Astrocyte (in vitro differentiated cells and primary cell): ENCODE results near the gene IFIT1.

Experiments used
- EZH2 ChIP-seq: IDR thresholded peaks from 2 replicates; pipeline ENCODE4 v1.6.1; 2012; ENCODE audit warnings: mild to moderate bottlenecking, low read length, inconsistent platforms; ENCODE audit not compliant: insufficient read depth
- TF ChIP-seq, protein P1 (sequence below): IDR thresholded peaks from 2 replicates; pipeline ENCODE4 v1.5.1; 2011; ENCODE audit warnings: low read depth, mild to moderate bottlenecking, inconsistent platforms, low read length, moderate library complexity; ENCODE audit not compliant: insufficient read depth

GRCh38 chr10:89347701-89348457, 44.5 kb upstream of the IFIT1 start:
- TF ChIP-seq, protein P1, sequence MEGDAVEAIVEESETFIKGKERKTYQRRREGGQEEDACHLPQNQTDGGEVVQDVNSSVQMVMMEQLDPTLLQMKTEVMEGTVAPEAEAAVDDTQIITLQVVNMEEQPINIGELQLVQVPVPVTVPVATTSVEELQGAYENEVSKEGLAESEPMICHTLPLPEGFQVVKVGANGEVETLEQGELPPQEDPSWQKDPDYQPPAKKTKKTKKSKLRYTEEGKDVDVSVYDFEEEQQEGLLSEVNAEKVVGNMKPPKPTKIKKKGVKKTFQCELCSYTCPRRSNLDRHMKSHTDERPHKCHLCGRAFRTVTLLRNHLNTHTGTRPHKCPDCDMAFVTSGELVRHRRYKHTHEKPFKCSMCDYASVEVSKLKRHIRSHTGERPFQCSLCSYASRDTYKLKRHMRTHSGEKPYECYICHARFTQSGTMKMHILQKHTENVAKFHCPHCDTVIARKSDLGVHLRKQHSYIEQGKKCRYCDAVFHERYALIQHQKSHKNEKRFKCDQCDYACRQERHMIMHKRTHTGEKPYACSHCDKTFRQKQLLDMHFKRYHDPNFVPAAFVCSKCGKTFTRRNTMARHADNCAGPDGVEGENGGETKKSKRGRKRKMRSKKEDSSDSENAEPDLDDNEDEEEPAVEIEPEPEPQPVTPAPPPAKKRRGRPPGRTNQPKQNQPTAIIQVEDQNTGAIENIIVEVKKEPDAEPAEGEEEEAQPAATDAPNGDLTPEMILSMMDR = no peak
- no peak for TF ChIP-seq EZH2
